ENCODE data around the gene ESPN.
"Not testable (repeated sequence)": the region's sequence is repeated elsewhere in the genome, so short reads cannot be mapped to it uniquely, and the experiment has no call there.

The ESPN gene

GRCh38 chr1:6491966-6492365, 67.4 kb downstream of the ESPN start:
- TF ChIP-seq, protein P1, sequence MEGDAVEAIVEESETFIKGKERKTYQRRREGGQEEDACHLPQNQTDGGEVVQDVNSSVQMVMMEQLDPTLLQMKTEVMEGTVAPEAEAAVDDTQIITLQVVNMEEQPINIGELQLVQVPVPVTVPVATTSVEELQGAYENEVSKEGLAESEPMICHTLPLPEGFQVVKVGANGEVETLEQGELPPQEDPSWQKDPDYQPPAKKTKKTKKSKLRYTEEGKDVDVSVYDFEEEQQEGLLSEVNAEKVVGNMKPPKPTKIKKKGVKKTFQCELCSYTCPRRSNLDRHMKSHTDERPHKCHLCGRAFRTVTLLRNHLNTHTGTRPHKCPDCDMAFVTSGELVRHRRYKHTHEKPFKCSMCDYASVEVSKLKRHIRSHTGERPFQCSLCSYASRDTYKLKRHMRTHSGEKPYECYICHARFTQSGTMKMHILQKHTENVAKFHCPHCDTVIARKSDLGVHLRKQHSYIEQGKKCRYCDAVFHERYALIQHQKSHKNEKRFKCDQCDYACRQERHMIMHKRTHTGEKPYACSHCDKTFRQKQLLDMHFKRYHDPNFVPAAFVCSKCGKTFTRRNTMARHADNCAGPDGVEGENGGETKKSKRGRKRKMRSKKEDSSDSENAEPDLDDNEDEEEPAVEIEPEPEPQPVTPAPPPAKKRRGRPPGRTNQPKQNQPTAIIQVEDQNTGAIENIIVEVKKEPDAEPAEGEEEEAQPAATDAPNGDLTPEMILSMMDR (IDR thresholded peaks at IDR 0.05): no peak
- no peak for TF ChIP-seq ZFX (IDR thresholded peaks at IDR 0.05; ENCODE audit: borderline replicate concordance)
- no peak overlapping the region for H3K27ac ChIP-seq

- not testable (repeated sequence) for H3K27ac ChIP-seq
Observed at GRCh38 chr1:6493834-6494223, 69.3 kb downstream of the ESPN start.

DNA sequence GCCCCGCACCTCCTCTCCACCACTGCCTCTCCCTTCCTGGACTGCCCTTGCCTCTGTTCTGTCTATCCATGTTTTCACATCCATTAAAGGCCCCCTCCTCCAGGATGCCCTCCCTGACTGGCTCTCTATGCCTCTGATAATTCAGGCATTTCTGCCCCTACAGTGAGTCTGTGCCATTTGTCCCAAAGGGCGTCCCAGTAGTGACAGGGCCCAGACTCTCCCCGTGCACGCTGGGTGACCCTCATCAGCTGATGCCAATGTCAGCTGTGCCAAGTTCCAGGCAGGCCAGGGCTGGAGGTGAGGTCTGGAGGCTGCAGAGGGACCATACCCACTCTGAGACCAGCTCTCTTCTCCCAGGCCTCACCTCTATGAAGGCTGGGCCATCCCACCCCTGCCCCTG, 70.1 kb downstream of the ESPN start:
- H3K27ac ChIP-seq: no peak overlapping the region
- TF ChIP-seq, protein P1 (IDR thresholded peaks at IDR 0.05): no peak
- no peak for TF ChIP-seq ZFX (IDR thresholded peaks at IDR 0.05; ENCODE audit: borderline replicate concordance)

GRCh38 chr1:6495041-6495441, 70.5 kb downstream of the ESPN start:
- TF ChIP-seq, protein P1 (IDR thresholded peaks at IDR 0.05): no peak
- no peak for TF ChIP-seq ZFX (IDR thresholded peaks at IDR 0.05; ENCODE audit: borderline replicate concordance)

GRCh38 chr1:6495540-6496364, 71.2 kb downstream of the ESPN start:
- no peak for TF ChIP-seq ZFX (IDR thresholded peaks at IDR 0.05; ENCODE audit: borderline replicate concordance)
- TF ChIP-seq, protein P1 (IDR thresholded peaks at IDR 0.05): no peak
- no peak overlapping the region for H3K27ac ChIP-seq

More at GRCh38 chr1:6495041-6495441, 70.5 kb downstream of the ESPN start:
- H3K27ac ChIP-seq: no peak overlapping the region

DNA sequence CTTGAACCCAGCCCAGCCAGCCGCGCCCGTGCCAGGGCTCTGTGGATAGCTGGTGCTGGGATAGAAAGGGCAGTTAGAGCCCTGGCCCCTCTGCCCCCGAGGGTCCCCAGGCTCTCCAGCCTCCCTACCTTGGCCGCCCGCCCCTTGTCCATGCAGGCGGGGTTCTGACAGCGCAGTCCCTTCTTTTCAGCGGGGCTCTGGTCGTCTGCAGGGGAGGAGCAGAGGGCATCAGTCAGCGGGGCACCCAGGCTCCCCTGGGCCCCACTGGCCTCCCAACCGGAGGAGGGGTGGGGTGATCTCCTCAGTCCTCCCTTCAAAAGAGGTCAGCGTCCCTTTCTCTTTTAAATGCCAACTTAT, 71.8 kb downstream of the ESPN start:
- no peak overlapping the region for H3K27ac ChIP-seq
- TF ChIP-seq, protein P1 (IDR thresholded peaks at IDR 0.05): no peak
- TF ChIP-seq ZFX (IDR thresholded peaks at IDR 0.05; ENCODE audit: borderline replicate concordance): no peak

- no peak overlapping the region for H3K27ac ChIP-seq
- no peak for TF ChIP-seq ZFX (IDR thresholded peaks at IDR 0.05; ENCODE audit: borderline replicate concordance)
- TF ChIP-seq, protein P1 (IDR thresholded peaks at IDR 0.05): no peak
Observed at GRCh38 chr1:6496890-6497214, 72.3 kb downstream of the ESPN start.

Measured in 22Rv1 (cell line).